ENCODE results near the gene FMR1. TPM values are rescaled to one million over a fixed set of nuclear protein-coding genes. Genes with fewer than 3 reads are reported as not detected.

Gene FMR1
- total and polyA plus RNA-seq, 2 donors (not counting 3 experiments of a cell fraction or from before 2014, with no cell fraction given): 8.8 to 36.4 TPM

- no peaks in the 10 kb centered on the region for H3K36me3 ChIP-seq (ENCODE audit: control insufficient read depth in 2 of 2, extremely low read depth in 1 of 2, insufficient read depth in 2 of 2, low read length in 2 of 2)
- FAIRE-seq (no peak), DNase-seq (ENCODE audit: low read depth, low spot score) (no peak)
- no peaks in the 10 kb centered on the region for H3K4me1 ChIP-seq (ENCODE audit: control insufficient read depth, extremely low read depth, insufficient read depth, low read length)
- H2AFZ ChIP-seq (ENCODE audit: low read depth, low read length): no peak overlapping the region
- CTCF ChIA-PET: no interaction called here
- H3K9me1 ChIP-seq (replicated peaks; ENCODE audit: control insufficient read depth, extremely low read depth, insufficient read depth, low read length): no peaks in the 10 kb centered on the region
- H3K9me3 ChIP-seq (replicated peaks; ENCODE audit: control insufficient read depth, insufficient read depth, low read length): no peaks in the 10 kb centered on the region
- no peak overlapping the region for H3K27ac ChIP-seq (ENCODE audit: insufficient read depth, low read depth, low read length)
- dilution Hi-C loops (cut with MboI; ENCODE audit: extremely low pct_ligation_motif_present, low sequenced_read_pairs): no loop called here
- H3K4me2 ChIP-seq (ENCODE audit: insufficient read depth, low read length): no peak overlapping the region
- no peak overlapping the region for H3K4me3 ChIP-seq (replicated peaks in 1 of 3; ENCODE audit: insufficient read depth in 1 of 3, low read depth in 1 of 3, low read length in 3 of 3)
- H4K20me1 ChIP-seq (replicated peaks; ENCODE audit: control insufficient read depth, extremely low read depth, insufficient read depth, low read length): no peaks in the 10 kb centered on the region
- H3K9ac ChIP-seq (replicated peaks; ENCODE audit: extremely low read depth, insufficient read depth, low read length): no peak overlapping the region
- no peaks in the 10 kb centered on the region for H3K79me2 ChIP-seq (ENCODE audit: control insufficient read depth, insufficient read depth, low read length)
- H3K27me3 ChIP-seq (ENCODE audit: control insufficient read depth in 2 of 2, insufficient read depth in 2 of 2, low read length in 2 of 2): no peaks in the 10 kb centered on the region
- POLR2A ChIA-PET: no interaction called here
- BruUV-seq (replicated peaks): no TSS peak
- TF ChIP-seq GATA2 (IDR thresholded peaks at IDR 0.05; ENCODE audit: insufficient read depth, insufficient read length, low read depth, low read length) (no peak), FOS (IDR thresholded peaks at IDR 0.05; ENCODE audit: borderline replicate concordance, insufficient read depth, low read length) (no peak)
- intact Hi-C loops (cut with micrococcal nuclease): no loop called here
These were observed 12.2 kb upstream of the FMR1 start for GRCh38 chrX:147899379-147900114.

- no peaks in the 10 kb centered on the region for H3K9me3 ChIP-seq (replicated peaks; ENCODE audit: control insufficient read depth, insufficient read depth, low read length)
- TF ChIP-seq CTCF (IDR thresholded peaks at IDR 0.05; ENCODE audit: extremely low read depth in 1 of 2, insufficient read depth in 1 of 2, low read depth in 1 of 2, low read length in 2 of 2) (no peak), FOS (IDR thresholded peaks at IDR 0.05; ENCODE audit: borderline replicate concordance, insufficient read depth, low read length) (no peak), GATA2 (IDR thresholded peaks at IDR 0.05; ENCODE audit: insufficient read depth, insufficient read length, low read depth, low read length) (no peak), EZH2 (IDR thresholded peaks at IDR 0.05; ENCODE audit: borderline replicate concordance, low read depth, low read length, severe bottlenecking) (no peak), MAX (IDR thresholded peaks at IDR 0.05; ENCODE audit: insufficient read depth, insufficient read length) (no peak), POLR2A (IDR thresholded peaks at IDR 0.05; ENCODE audit: low read depth, low read length) (no peak), MYC (IDR thresholded peaks at IDR 0.05; ENCODE audit: low read depth, low read length) (no peak), JUN (IDR thresholded peaks at IDR 0.05; ENCODE audit: borderline replicate concordance, insufficient read depth, insufficient read length, low read depth) (no peak), POLR2AphosphoS5 (IDR thresholded peaks at IDR 0.05; ENCODE audit: insufficient read depth, low read depth, low read length) (no peak)
- DNase-seq (ENCODE audit: low read depth, low spot score) (no peak), FAIRE-seq (no peak)
- H3K27me3 ChIP-seq (ENCODE audit: control insufficient read depth in 2 of 2, insufficient read depth in 2 of 2, low read length in 2 of 2): no peaks in the 10 kb centered on the region
- BruUV-seq (replicated peaks): no TSS peak
- H2AFZ ChIP-seq (ENCODE audit: low read depth, low read length): no peak overlapping the region
- H3K36me3 ChIP-seq (ENCODE audit: control insufficient read depth in 2 of 2, extremely low read depth in 1 of 2, insufficient read depth in 2 of 2, low read length in 2 of 2): no peaks in the 10 kb centered on the region
- no peaks in the 10 kb centered on the region for H3K4me1 ChIP-seq (ENCODE audit: control insufficient read depth, extremely low read depth, insufficient read depth, low read length)
- H3K9ac ChIP-seq (replicated peaks; ENCODE audit: extremely low read depth, insufficient read depth, low read length): no peak overlapping the region
- intact Hi-C loops (cut with micrococcal nuclease): no loop called here
- no peaks in the 10 kb centered on the region for H3K79me2 ChIP-seq (ENCODE audit: control insufficient read depth, insufficient read depth, low read length)
- H3K27ac ChIP-seq (ENCODE audit: insufficient read depth, low read depth, low read length): no peak overlapping the region
- dilution Hi-C loops (cut with MboI; ENCODE audit: extremely low pct_ligation_motif_present, low sequenced_read_pairs): no loop called here
- ChIA-PET CTCF (no interaction called here), POLR2A (no interaction called here)
- no peaks in the 10 kb centered on the region for H3K9me1 ChIP-seq (replicated peaks; ENCODE audit: control insufficient read depth, extremely low read depth, insufficient read depth, low read length)
- H3K4me3 ChIP-seq (replicated peaks in 1 of 3; ENCODE audit: insufficient read depth in 1 of 3, low read depth in 1 of 3, low read length in 3 of 3): no peak overlapping the region
- H3K4me2 ChIP-seq (ENCODE audit: insufficient read depth, low read length): no peak overlapping the region
- no peaks in the 10 kb centered on the region for H4K20me1 ChIP-seq (replicated peaks; ENCODE audit: control insufficient read depth, extremely low read depth, insufficient read depth, low read length)
These were observed 11.4 kb upstream of the FMR1 start for GRCh38 chrX:147900349-147900748.
